ENCODE measurements around the gene SLC13A1.

DNA sequence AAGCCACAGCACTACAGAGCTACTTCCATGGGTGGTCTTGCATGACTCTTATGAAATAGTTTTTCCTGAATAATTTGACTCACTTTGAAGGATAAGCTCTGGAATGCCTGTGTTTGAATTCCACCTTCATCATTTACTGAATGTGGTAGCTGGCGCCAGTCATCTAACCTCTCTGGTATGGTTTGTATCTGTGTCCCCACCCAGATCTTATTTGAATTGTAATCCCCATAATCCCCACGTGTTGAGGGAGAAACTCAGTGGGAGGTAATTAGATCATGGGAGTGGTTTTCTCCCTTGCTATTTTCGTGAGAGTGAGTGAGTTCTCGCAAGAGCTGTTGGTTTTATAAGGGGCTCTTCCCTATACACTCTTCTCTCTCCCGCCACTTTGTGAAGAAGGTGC lies 11.2 kb upstream of the SLC13A1 start:
- no peak for TF ChIP-seq CTCF (IDR thresholded peaks at IDR 0.05)
- TF ChIP-seq POLR2A (IDR thresholded peaks at IDR 0.05) = no peak
